K562 (cell line): ENCODE results near the gene EMC8.

ENCODE experiments used
- BACH1 ChIP-seq: fragments of 200-800 bp; sonication (Bioruptor generic); IDR thresholded peaks from 2 replicates; pipeline ENCODE4 v1.6.1; 2016; ENCODE audit warnings: missing genetic modification characterization, missing compliant biosample characterization
- CREB1 ChIP-seq, 2 experiments: sonication (generic) in 1 of 2; formaldehyde crosslinking in 1 of 2; IDR thresholded peaks; 2 replicates each; pipeline versions ENCODE4 v1.6.1 to v1.8.0; 2012 to 2022; ENCODE audit warnings: inconsistent platforms in 1 of 2, mild to moderate bottlenecking in 1 of 2, missing genetic modification reagents in 1 of 2, moderate library complexity in 1 of 2
- CTCF ChIP-seq, 3 experiments: IDR thresholded peaks in 2 of 3; conservative IDR thresholded peaks in 1 of 3; 2 replicates each; pipeline ENCODE4 v1.5.1; 2011 to 2012; ENCODE audit warnings: low read length in 3 of 3, mild to moderate bottlenecking in 3 of 3, control low read depth in 2 of 3, improper control_type of control experiment in 1 of 3, inconsistent platforms in 1 of 3, low read depth in 1 of 3, mixed read lengths in 1 of 3, moderate library complexity in 1 of 3; ENCODE audit not compliant: insufficient read depth in 2 of 3
- FOXP1 ChIP-seq: sonication (generic); formaldehyde crosslinking; IDR thresholded peaks from 2 replicates; pipeline ENCODE4 v1.8.0; 2022; ENCODE audit warnings: mild to moderate bottlenecking, missing genetic modification reagents
- ILK ChIP-seq: fragments of 450-650 bp; IDR thresholded peaks from 2 replicates; pipeline ENCODE4 v1.6.1; 2016; ENCODE audit warnings: missing genetic modification characterization, low read depth, mild to moderate bottlenecking, missing compliant biosample characterization, moderate library complexity, borderline replicate concordance
- NFIC ChIP-seq: fragments of 450-650 bp; IDR thresholded peaks from 2 replicates; pipeline ENCODE4 v1.6.1; 2017; ENCODE audit warnings: mild to moderate bottlenecking, inconsistent platforms
- TBL1XR1 ChIP-seq, 2 experiments: IDR thresholded peaks; 2 replicates each; pipeline ENCODE4 v1.6.1; 2012; ENCODE audit warnings: improper control_type of control experiment in 2 of 2, low read length in 2 of 2, mild to moderate bottlenecking in 1 of 2
- ZBTB40 ChIP-seq, 2 experiments: fragments of 450-650 bp in 1 of 2; sonication (generic) in 1 of 2; formaldehyde crosslinking in 1 of 2; IDR thresholded peaks; 2 replicates each; pipeline versions ENCODE4 v1.7.1 to v1.9.0; 2016 to 2022; ENCODE audit warnings: inconsistent platforms in 1 of 2, mild to moderate bottlenecking in 1 of 2, missing genetic modification reagents in 1 of 2
- TF ChIP-seq, protein P1 (sequence below): IDR thresholded peaks from 3 replicates; pipeline ENCODE4 v1.6.1; 2011; ENCODE audit warnings: borderline replicate concordance, mild to moderate bottlenecking; ENCODE audit not compliant: insufficient read length, insufficient read depth

GRCh38 chr16:85835227-85835751 lies 35.9 kb upstream of the EMC8 start:
- no peak for TF ChIP-seq CTCF (IDR thresholded peaks at IDR 0.05 in 2 of 3, conservative IDR thresholded peaks at IDR 0.05 in 1 of 3; ENCODE audit: insufficient read depth in 2 of 3, low read depth in 1 of 3, low read length in 3 of 3)
- TF ChIP-seq BACH1, result no peak
- TF ChIP-seq, protein P1, sequence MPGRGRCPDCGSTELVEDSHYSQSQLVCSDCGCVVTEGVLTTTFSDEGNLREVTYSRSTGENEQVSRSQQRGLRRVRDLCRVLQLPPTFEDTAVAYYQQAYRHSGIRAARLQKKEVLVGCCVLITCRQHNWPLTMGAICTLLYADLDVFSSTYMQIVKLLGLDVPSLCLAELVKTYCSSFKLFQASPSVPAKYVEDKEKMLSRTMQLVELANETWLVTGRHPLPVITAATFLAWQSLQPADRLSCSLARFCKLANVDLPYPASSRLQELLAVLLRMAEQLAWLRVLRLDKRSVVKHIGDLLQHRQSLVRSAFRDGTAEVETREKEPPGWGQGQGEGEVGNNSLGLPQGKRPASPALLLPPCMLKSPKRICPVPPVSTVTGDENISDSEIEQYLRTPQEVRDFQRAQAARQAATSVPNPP, result no peak
- TF ChIP-seq CREB1 (IDR thresholded peaks at IDR 0.05), result no peak
- TF ChIP-seq CREB1 (CRISPR knock-in tag; IDR thresholded peaks at IDR 0.05), result no peak
- TF ChIP-seq TBL1XR1 (IDR thresholded peaks at IDR 0.05; ENCODE audit: low read length in 2 of 2), result no peak
- no peak for TF ChIP-seq ILK (tag)
- TF ChIP-seq ZBTB40 (IDR thresholded peaks at IDR 0.05), result no peak
- TF ChIP-seq ZBTB40 (CRISPR knock-in tag; IDR thresholded peaks at IDR 0.05), result no peak
- TF ChIP-seq FOXP1 (CRISPR knock-in tag), result no peak
- no peak for TF ChIP-seq NFIC
